ENCODE measurements around the gene ACTR3C.
"Not testable (repeated sequence)": the region's sequence is repeated elsewhere in the genome, so short reads cannot be mapped to it uniquely, and the experiment has no call there.

Gene ACTR3C

GRCh38 chr7:150205866-150206265 lies 117.5 kb downstream of the ACTR3C start:
- not testable (repeated sequence) for ATAC-seq

- ATAC-seq: not testable (repeated sequence)
These were observed 118.8 kb downstream of the ACTR3C start for GRCh38 chr7:150204577-150204976.

GRCh38 chr7:150202894-150203293 lies 120.5 kb downstream of the ACTR3C start:
- not testable (repeated sequence) for ATAC-seq
